K562 (cell line): Measurements from ENCODE around the gene NAXE. TPM values are rescaled to one million over a fixed set of nuclear protein-coding genes. Genes with fewer than 3 reads are reported as not detected.

ENCODE experiments used
- ATAC-seq: fragments of 200-7000 bp; cut with Tn5 transposase; 3 replicates; pipeline ENCODE4 v1.9.1; 2020; ENCODE audit warnings: moderate library complexity
- BruUV-seq: library from RNA; stranded (reverse); fragments of 400-500 nt; replicated peaks from 2 replicates; lab custom pipeline; 2021; lab: Mats Ljungman, UMichigan
- CTCF ChIA-PET: fragments of 300-600 bp; formaldehyde crosslinking; extraction: SDS; loops from one replicate; lab custom pipeline; 2021; ENCODE audit warnings: low intra/inter-chr PET ratio; lab: Yijun Ruan, JAX
- POLR2A ChIA-PET: fragments of 300-600, 350-650 bp; sonication (Branson Sonifier 250); formaldehyde crosslinking; extraction: SDS; loops from one replicate; lab custom pipeline; 2021; ENCODE audit warnings: antibody characterized with exemption, inconsistent platforms; lab: Yijun Ruan, JAX
- DNase-seq, 4 experiments: peaks; one replicate each; pipeline versions ENCODE4 v3.0.0 to v3.0.0-alpha.2; 2011 to 2018; ENCODE audit warnings: low spot score in 3 of 4, mixed read lengths in 3 of 4; ENCODE audit errors: extremely low read depth in 1 of 4
- FAIRE-seq: peaks from 2 replicates; lab custom pipeline; 2011; peaks lifted over from hg19 to GRCh38; lab: Jason Lieb, UNC
- H2AFZ ChIP-seq: 2 replicates; pipeline ENCODE4 v1.6.0; 2011; ENCODE audit warnings: low read depth, low read length, control low read depth, inconsistent platforms
- H3K27ac ChIP-seq: fragments of 200-600 bp; 3 replicates; pipeline ENCODE4 v1.8.0; 2011; ENCODE audit warnings: low read depth, mild to moderate bottlenecking, control low read depth, inconsistent platforms, low read length, moderate library complexity, mixed read lengths; ENCODE audit errors: extremely low read depth
- H3K27me3 ChIP-seq, 2 experiments: fragments of 300-600 bp in 1 of 2; 2 replicates in 1 of 2; 3 replicates in 1 of 2; pipeline versions ENCODE4 v1.6.0 to v1.8.0; 2011; ENCODE audit warnings: inconsistent platforms in 2 of 2, low read length in 2 of 2, mild to moderate bottlenecking in 1 of 2, mixed read lengths in 1 of 2, moderate library complexity in 1 of 2; ENCODE audit not compliant: control insufficient read depth in 2 of 2, insufficient read depth in 2 of 2
- H3K36me3 ChIP-seq: fragments of 300-600 bp; 3 replicates; pipeline ENCODE4 v1.8.0; 2011; ENCODE audit warnings: mild to moderate bottlenecking, low read length, inconsistent platforms; ENCODE audit not compliant: control insufficient read depth, insufficient read depth
- H3K4me1 ChIP-seq, 2 experiments: fragments of 200-600 bp in 1 of 2; replicated peaks in 1 of 2; 2 replicates in 1 of 2; 3 replicates in 1 of 2; pipeline versions ENCODE4 v1.5.1 to v1.8.0; 2011; ENCODE audit warnings: inconsistent platforms in 2 of 2, low read length in 2 of 2, mild to moderate bottlenecking in 1 of 2, mixed read lengths in 1 of 2, moderate library complexity in 1 of 2; ENCODE audit not compliant: control insufficient read depth in 2 of 2, insufficient read depth in 2 of 2
- H3K4me2 ChIP-seq: 2 replicates; pipeline ENCODE4 v1.6.1; 2011; ENCODE audit warnings: low read length, control low read depth, inconsistent platforms, mixed read lengths; ENCODE audit not compliant: insufficient read depth
- H3K4me3 ChIP-seq: fragments of 200-600 bp; sonication (generic), shearing (Covaris generic); 2 replicates; pipeline ENCODE4 v1.5.1; 2016; ENCODE audit warnings: control low read depth, inconsistent platforms
- H3K79me2 ChIP-seq: fragments of 200-600 bp; 3 replicates; pipeline ENCODE4 v1.8.0; 2011; ENCODE audit warnings: low read length, inconsistent platforms; ENCODE audit not compliant: control insufficient read depth, insufficient read depth
- H3K9ac ChIP-seq, 2 experiments: 2 replicates each; pipeline versions ENCODE4 v1.6.0 to v1.6.1; 2011; ENCODE audit warnings: low read depth in 2 of 2, low read length in 2 of 2, control low read depth in 1 of 2, inconsistent platforms in 1 of 2, mild to moderate bottlenecking in 1 of 2, mixed read lengths in 1 of 2; ENCODE audit not compliant: insufficient read depth in 1 of 2
- H3K9me1 ChIP-seq: one replicate; pipeline ENCODE4 v1.6.0; 2011; ENCODE audit warnings: inconsistent platforms, mild to moderate bottlenecking, low read length, moderate library complexity; ENCODE audit not compliant: control insufficient read depth, insufficient read depth
- H3K9me3 ChIP-seq: replicated peaks from 2 replicates; pipeline ENCODE4 v1.5.1; 2011; ENCODE audit warnings: low read depth, low read length, inconsistent platforms; ENCODE audit not compliant: control insufficient read depth, insufficient read depth
- H4K20me1 ChIP-seq: replicated peaks from 2 replicates; pipeline ENCODE4 v1.6.1; 2011; ENCODE audit warnings: low read length, inconsistent platforms, mixed read lengths; ENCODE audit not compliant: control insufficient read depth, insufficient read depth
- AFF1 ChIP-seq, 2 experiments: fragments of 450-650 bp; IDR thresholded peaks; 2 replicates each; pipeline ENCODE4 v1.6.1; 2018; ENCODE audit warnings: mild to moderate bottlenecking in 2 of 2, low read depth in 1 of 2; ENCODE audit not compliant: partially characterized antibody in 2 of 2
- FOSL1 ChIP-seq: fragments of 200-800 bp; sonication (Bioruptor generic); conservative IDR thresholded peaks from 2 replicates; pipeline ENCODE4 v1.6.1; 2016; ENCODE audit warnings: missing genetic modification characterization, missing compliant biosample characterization
- GABPA ChIP-seq: fragments of 200-800 bp; sonication (Bioruptor generic); conservative IDR thresholded peaks from 2 replicates; pipeline ENCODE4 v1.6.1; 2016; ENCODE audit warnings: low read depth, missing genetic modification characterization, missing compliant biosample characterization
- GTF2B ChIP-seq: IDR thresholded peaks from 2 replicates; pipeline ENCODE4 v1.6.1; 2011; ENCODE audit not compliant: insufficient read length; ENCODE audit errors: extremely low read depth
- HDAC1 ChIP-seq, 2 experiments: fragments of 450-650 bp; IDR thresholded peaks; 2 replicates each; pipeline ENCODE4 v1.6.1; 2016 to 2017; ENCODE audit warnings: inconsistent platforms in 1 of 2, mild to moderate bottlenecking in 1 of 2, moderate library complexity in 1 of 2
- HNRNPL ChIP-seq: fragments of 200-400 bp; formaldehyde crosslinking; IDR thresholded peaks from 2 replicates; pipeline ENCODE4 v1.6.1; 2017; ENCODE audit warnings: low read depth, mild to moderate bottlenecking, low read length
- ID3 ChIP-seq, 2 experiments: fragments of 250-450 bp in 1 of 2; fragments of 450-650 bp in 1 of 2; sonication (Bioruptor Pico) in 1 of 2; IDR thresholded peaks; 2 replicates each; pipeline versions ENCODE4 v1.6.1 to v1.8.0; 2016 to 2021; ENCODE audit warnings: mild to moderate bottlenecking in 2 of 2, moderate library complexity in 2 of 2, missing compliant biosample characterization in 1 of 2, missing genetic modification characterization in 1 of 2
- KDM4B ChIP-seq, 2 experiments: fragments of 450-650 bp in 1 of 2; sonication (generic) in 1 of 2; IDR thresholded peaks; 2 replicates each; pipeline ENCODE4 v1.6.1; 2016 to 2017; ENCODE audit warnings: borderline replicate concordance in 2 of 2, antibody characterized with exemption in 1 of 2, low read depth in 1 of 2, mild to moderate bottlenecking in 1 of 2
- KDM5B ChIP-seq: fragments of 200-600 bp; sonication (generic); IDR thresholded peaks from 2 replicates; pipeline ENCODE4 v1.6.1; 2012; ENCODE audit warnings: low read depth, mild to moderate bottlenecking, moderate library complexity, low read length, control low read depth, inconsistent platforms; ENCODE audit not compliant: insufficient replicate concordance
- NCOA1 ChIP-seq: fragments of 450-650 bp; IDR thresholded peaks from 2 replicates; pipeline ENCODE4 v1.6.1; 2016; ENCODE audit warnings: low read depth
- NFXL1 ChIP-seq: fragments of 450-650 bp; formaldehyde crosslinking; IDR thresholded peaks from 2 replicates; pipeline ENCODE4 v1.4.0; 2021; ENCODE audit warnings: mild to moderate bottlenecking
- NUFIP1 ChIP-seq: fragments of 450-650 bp; IDR thresholded peaks from 2 replicates; pipeline ENCODE4 v1.6.1; 2018; ENCODE audit not compliant: partially characterized antibody
- POLR2A ChIP-seq: fragments of 450-650 bp; conservative IDR thresholded peaks from 2 replicates; pipeline ENCODE4 v1.6.1; 2016
- RBM14 ChIP-seq: fragments of 200-400 bp; formaldehyde crosslinking; IDR thresholded peaks from 2 replicates; pipeline ENCODE4 v1.6.1; 2018; ENCODE audit warnings: low read depth, mild to moderate bottlenecking, low read length, moderate library complexity, borderline replicate concordance; ENCODE audit not compliant: insufficient read depth
- SRSF7 ChIP-seq: fragments of 200-400 bp; formaldehyde crosslinking; optimal IDR thresholded peaks from 2 replicates; pipeline ENCODE3; 2017; ENCODE audit warnings: mild to moderate bottlenecking, low read depth, low read length
- SUPT5H ChIP-seq: fragments of 450-650 bp; IDR thresholded peaks from 2 replicates; pipeline ENCODE4 v1.6.1; 2016
- XRCC5 ChIP-seq: fragments of 200-400 bp; formaldehyde crosslinking; IDR thresholded peaks from 2 replicates; pipeline ENCODE4 v1.6.1; 2017; ENCODE audit warnings: low read depth, mild to moderate bottlenecking, low read length
- WGBS: fragments of 100-300 bp; shearing (Covaris generic); methylation state at CpG from one replicate; pipeline ENCODE4 v1.1.6; 2016; ENCODE audit warnings: low coverage, mixed read lengths; ENCODE audit not compliant: insufficient coverage; ENCODE audit errors: missing lambda C conversion rate; 5-methylcytosine and 5-hydroxymethylcytosine counted together
- in situ Hi-C: fragments of 300-500 bp; cut with MboI; formaldehyde crosslinking; loops from 4 replicates; pipeline ENCODE4 v1.15.0; 2018; ENCODE audit warnings: inconsistent platforms, mixed read lengths
- intact Hi-C: fragments of 100-400 bp; cut with micrococcal nuclease; formaldehyde crosslinking; loops from 2 replicates; pipeline ENCODE4 v1.14.2; 2022
- polyA plus RNA-seq, 8 experiments: library from polyadenylated mRNA; depleted of rRNA in 4 of 8; stranded (reverse) in 5 of 8; unstranded in 3 of 8; fragments of >200 nt; fragmentation: Nextera tagmentation in 2 of 8; fragmentation: Illumina TruSeq in 1 of 8; extraction: Ambion mirVana in 2 of 8; extraction: Trizol in 1 of 8; gene quantifications; 2 replicates each; pipeline versions ENCODE4 v1.2.1 to v1.2.3, GENCODE V29; 2011 to 2014; ENCODE audit warnings: inconsistent platforms in 1 of 8, missing spikeins in 1 of 8
- total RNA-seq, 7 experiments: library from RNA; depleted of rRNA in 6 of 7; stranded (reverse); fragments of >200 nt in 6 of 7; fragmentation: Illumina TruSeq in 2 of 7; extraction: Trizol in 2 of 7; gene quantifications; 2 replicates each; pipeline versions ENCODE4 v1.2.1 to v1.2.3, GENCODE V29; 2011 to 2021; ENCODE audit warnings: low replicate concordance in 1 of 7

The NAXE gene
- total and polyA plus RNA-seq, 9 of the 15 experiments (the other 6 are each of a cell fraction or from before 2014, with no cell fraction given), result 27.3 to 137 (median 90.0) TPM

DNA sequence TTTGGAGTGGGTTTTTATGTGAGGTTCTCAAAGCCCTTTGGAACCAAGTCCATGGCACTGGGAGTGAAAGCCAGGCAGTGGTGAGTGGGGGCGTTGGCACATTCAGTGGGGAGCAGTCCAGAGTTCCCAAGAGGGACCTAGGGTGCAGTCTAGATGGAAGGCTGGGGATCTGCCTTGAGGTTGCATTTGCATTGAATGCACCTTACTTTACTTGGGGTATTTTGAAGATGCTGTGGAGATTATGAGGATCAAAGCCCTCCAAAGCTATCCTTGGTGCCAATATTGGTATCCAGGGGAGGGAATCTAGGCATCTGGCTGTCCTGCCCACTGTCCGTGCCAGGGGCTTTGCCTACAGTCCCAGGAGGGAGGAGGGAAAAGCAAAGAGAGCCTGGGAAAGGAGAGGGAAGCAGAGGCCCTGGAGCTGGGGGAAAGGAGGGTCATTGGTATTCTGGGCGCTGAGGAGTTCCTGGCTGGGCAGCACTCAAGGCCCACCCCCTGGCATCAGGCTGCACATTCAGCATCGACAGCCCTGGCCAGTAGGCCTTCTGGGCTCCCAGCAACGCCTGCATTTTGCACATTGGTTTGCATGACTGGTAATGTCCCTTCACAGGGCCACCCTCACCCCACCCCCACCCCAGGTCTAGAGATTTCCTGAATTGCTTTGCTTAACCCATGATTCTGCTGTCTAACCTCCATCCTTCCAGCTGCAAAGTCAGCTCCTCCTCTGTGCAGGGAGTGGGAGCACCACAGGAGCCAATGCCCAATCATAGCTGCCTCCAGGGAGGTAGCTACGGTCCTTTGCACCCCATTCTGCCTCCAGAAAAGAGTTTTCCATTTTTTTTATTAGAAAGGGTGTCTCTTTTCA, 49.5 kb downstream of the NAXE start:
- in situ Hi-C loops, result no loop called here
- POLR2A ChIA-PET, result interaction anchor here (1.0 to 1.3 kb wide), 2 partner anchors 9 to 132 kb away, joined by 3 read pairs; no protein-coding TSS in a partner anchor
- Histone ChIP-seq H3K9me1 (no peaks in the 10 kb centered on the region), H4K20me1 (peaks cover 43% of the 10 kb centered on the region), H3K9ac (no peak overlapping the region), H3K27me3 (no peaks in the 10 kb centered on the region), H3K4me3 (no peak overlapping the region), H3K9me3 (no peaks in the 10 kb centered on the region), H3K27ac (no peak overlapping the region), H3K79me2 (no peaks in the 10 kb centered on the region), H3K36me3 (peaks cover 30% of the 10 kb centered on the region), H3K4me1 (peaks cover 0 to 13% of the 10 kb centered on the region in 2 experiments; a peak in 2 of 5 replicates), H2AFZ (no peak overlapping the region), H3K4me2 (no peak overlapping the region)
- BruUV-seq, result no TSS peak
- 30% methylated on average over 6 of the region's 6 CpGs for WGBS
- ATAC-seq (no peak), FAIRE-seq (no peak), DNase-seq (no peak)
- intact Hi-C loops, result no loop called here
- CTCF ChIA-PET, result no interaction called here
- TF ChIP-seq NCOA1 (no peak), AFF1 (IDR thresholded peaks at IDR 0.05; ENCODE audit: low read depth in 1 of 2, partially characterized antibody in 2 of 2) (no peak), SRSF7 (no peak), ID3 (CRISPR knock-in tag; IDR thresholded peaks at IDR 0.05) (no peak), ID3 (tag; IDR thresholded peaks at IDR 0.05) (no peak), XRCC5 (no peak), GABPA (tag) (no peak), GTF2B (no peak), HDAC1 (IDR thresholded peaks at IDR 0.05) (no peak), KDM4B (IDR thresholded peaks at IDR 0.05; ENCODE audit: borderline replicate concordance in 2 of 2, low read depth in 1 of 2) (no peak), FOSL1 (tag) (no peak), RBM14 (no peak), SUPT5H (peak; percentile 34; the same call in 1 of the 2 replicates), POLR2A (peak; percentile 61), KDM5B (no peak), NUFIP1 (no peak), NFXL1 (CRISPR knock-in tag) (no peak), HNRNPL (no peak)
